WTC11 (cell line): ENCODE data around the gene PHACTR3. TPM values are rescaled to one million over a fixed set of nuclear protein-coding genes. Genes with fewer than 3 reads are reported as not detected.

Experiments used
- ATAC-seq: fragments of 200-7000 bp; cut with Tn5 transposase; 2 replicates; pipeline ENCODE4 v1.10.0; 2021; ENCODE audit warnings: mild to moderate bottlenecking, moderate library complexity
- CTCF ChIA-PET: fragments of 300-600 bp; sonication (Branson Sonifier 250); formaldehyde crosslinking; loops from one replicate; lab custom pipeline; 2021; ENCODE audit warnings: antibody characterized with exemption; lab: Charles Lee
- POLR2A ChIA-PET: fragments of 350-600 bp; sonication (Branson Sonifier 250); formaldehyde crosslinking; loops from one replicate; lab custom pipeline; 2021; ENCODE audit warnings: antibody characterized with exemption; lab: Charles Lee
- DNase-seq: peaks from one replicate; pipeline ENCODE4 v3.0.0; 2021; ENCODE audit warnings: low spot score
- H3K27ac Mint-ChIP-seq: 2 replicates; pipeline ENCODE4 v1.8.0; 2021; ENCODE audit warnings: mixed read lengths
- H3K27me3 Mint-ChIP-seq: 2 replicates; pipeline ENCODE4 v1.8.0; 2021; ENCODE audit warnings: low read depth, mild to moderate bottlenecking, moderate library complexity, mixed read lengths
- H3K36me3 Mint-ChIP-seq: 2 replicates; pipeline ENCODE4 v1.8.0; 2021; ENCODE audit warnings: mixed read lengths
- H3K4me1 Mint-ChIP-seq: 2 replicates; pipeline ENCODE4 v1.8.0; 2022; ENCODE audit warnings: mixed read lengths
- H3K4me3 Mint-ChIP-seq: 2 replicates; pipeline ENCODE4 v1.8.0; 2021; ENCODE audit warnings: mild to moderate bottlenecking, moderate library complexity, mixed read lengths
- H3K9me3 Mint-ChIP-seq: 2 replicates; pipeline ENCODE4 v1.8.0; 2021; ENCODE audit warnings: mixed read lengths
- AR ChIP-seq: fragments of 250-450 bp; sonication (Bioruptor Pico); IDR thresholded peaks from 2 replicates; pipeline ENCODE4 v1.9.0; 2021; ENCODE audit warnings: mild to moderate bottlenecking
- CREB1 ChIP-seq: sonication (generic); formaldehyde crosslinking; IDR thresholded peaks from 2 replicates; pipeline ENCODE4 v1.8.0; 2023; ENCODE audit warnings: mild to moderate bottlenecking, missing genetic modification reagents
- CREM ChIP-seq: sonication (generic); formaldehyde crosslinking; IDR thresholded peaks from 2 replicates; pipeline ENCODE4 v1.8.1; 2022; ENCODE audit warnings: mild to moderate bottlenecking, missing genetic modification reagents, moderate library complexity
- ESRRA ChIP-seq: sonication (generic); formaldehyde crosslinking; IDR thresholded peaks from 2 replicates; pipeline ENCODE4 v1.8.1; 2022; ENCODE audit warnings: mild to moderate bottlenecking, missing genetic modification reagents, borderline replicate concordance
- MXD4 ChIP-seq: fragments of 250-450 bp; sonication (Bioruptor Pico); IDR thresholded peaks from 2 replicates; pipeline ENCODE4 v1.8.0; 2021; ENCODE audit warnings: mild to moderate bottlenecking, moderate library complexity, borderline replicate concordance
- NFATC4 ChIP-seq: fragments of 250-450 bp; sonication (Bioruptor Pico); IDR thresholded peaks from 2 replicates; pipeline ENCODE4 v1.9.0; 2021; ENCODE audit warnings: mild to moderate bottlenecking
- NFYB ChIP-seq: sonication (generic); formaldehyde crosslinking; conservative IDR thresholded peaks from 2 replicates; pipeline ENCODE4 v1.8.0; 2022; ENCODE audit warnings: low read depth, missing genetic modification reagents
- PRDM15 ChIP-seq: sonication (generic); formaldehyde crosslinking; IDR thresholded peaks from 2 replicates; pipeline ENCODE4 v1.8.0; 2022; ENCODE audit warnings: missing genetic modification reagents
- RORB ChIP-seq: fragments of 250-450 bp; sonication (Bioruptor Pico); IDR thresholded peaks from 2 replicates; pipeline ENCODE4 v1.9.0; 2021; ENCODE audit warnings: mild to moderate bottlenecking
- TEAD4 ChIP-seq: sonication (generic); formaldehyde crosslinking; IDR thresholded peaks from 2 replicates; pipeline ENCODE4 v1.8.0; 2022; ENCODE audit warnings: mild to moderate bottlenecking, missing genetic modification reagents
- TP53 ChIP-seq: sonication (generic); formaldehyde crosslinking; IDR thresholded peaks from 2 replicates; pipeline ENCODE4 v1.8.1; 2023; ENCODE audit warnings: mild to moderate bottlenecking, missing genetic modification reagents
- ZNF317 ChIP-seq: sonication (generic); formaldehyde crosslinking; IDR thresholded peaks from 2 replicates; pipeline ENCODE4 v1.8.1; 2023; ENCODE audit warnings: low read depth, mild to moderate bottlenecking, moderate library complexity, missing genetic modification reagents, borderline replicate concordance
- ZNF416 ChIP-seq: fragments of 250-450 bp; sonication (Bioruptor Pico); IDR thresholded peaks from 2 replicates; pipeline ENCODE4 v1.9.0; 2021; ENCODE audit warnings: mild to moderate bottlenecking, inconsistent platforms
- ZSCAN18 ChIP-seq: fragments of 250-450 bp; sonication (Bioruptor Pico); IDR thresholded peaks from 2 replicates; pipeline ENCODE4 v2.1.2; 2022; ENCODE audit warnings: mild to moderate bottlenecking, moderate library complexity
- total RNA-seq: library from RNA; stranded (reverse); gene quantifications from 3 replicates; pipeline ENCODE4 v1.2.3, GENCODE V29; 2021
- TF ChIP-seq, protein P1 (sequence below): fragments of 250-450 bp; sonication (Bioruptor Pico); IDR thresholded peaks from 2 replicates; pipeline ENCODE4 v1.9.0; 2021; ENCODE audit warnings: mild to moderate bottlenecking, borderline replicate concordance
- TF ChIP-seq, protein P2 (sequence below): sonication (generic); formaldehyde crosslinking; IDR thresholded peaks from 2 replicates; pipeline ENCODE4 v1.8.1; 2023; ENCODE audit warnings: mild to moderate bottlenecking, missing genetic modification reagents, moderate library complexity

The PHACTR3 gene
- total RNA-seq, 1 experiment from 2014 or later, result 0.28 TPM

- Mint-ChIP-seq H3K27me3 (peaks cover 38% of the 10 kb centered on the region), H3K4me3 (no peak overlapping the region), H3K4me1 (0 out of 2 replicates have a peak, but pooled peaks cover 2% of the 10 kb centered on the region), H3K27ac (no peak overlapping the region), H3K36me3 (peaks cover 2% of the 10 kb centered on the region; the same call in 1 of the 2 replicates), H3K9me3 (peaks cover 19% of the 10 kb centered on the region)
- peak; percentile 67 for ATAC-seq
- ChIA-PET CTCF (interaction anchor here (0.7 kb wide), 1 partner anchor 71 kb away, joined by 3 read pairs; no protein-coding TSS in a partner anchor), POLR2A (no interaction called here)
- TF ChIP-seq PRDM15 (no peak), ZSCAN18 (no peak), TEAD4 (CRISPR knock-in tag) (no peak), TP53 (no peak), CREB1 (CRISPR knock-in tag) (no peak), RORB (no peak), MXD4 (CRISPR knock-in tag) (no peak), CREM (CRISPR knock-in tag) (no peak), AR (no peak), ZNF416 (no peak), NFATC4 (CRISPR knock-in tag) (no peak)
- TF ChIP-seq, protein P1, sequence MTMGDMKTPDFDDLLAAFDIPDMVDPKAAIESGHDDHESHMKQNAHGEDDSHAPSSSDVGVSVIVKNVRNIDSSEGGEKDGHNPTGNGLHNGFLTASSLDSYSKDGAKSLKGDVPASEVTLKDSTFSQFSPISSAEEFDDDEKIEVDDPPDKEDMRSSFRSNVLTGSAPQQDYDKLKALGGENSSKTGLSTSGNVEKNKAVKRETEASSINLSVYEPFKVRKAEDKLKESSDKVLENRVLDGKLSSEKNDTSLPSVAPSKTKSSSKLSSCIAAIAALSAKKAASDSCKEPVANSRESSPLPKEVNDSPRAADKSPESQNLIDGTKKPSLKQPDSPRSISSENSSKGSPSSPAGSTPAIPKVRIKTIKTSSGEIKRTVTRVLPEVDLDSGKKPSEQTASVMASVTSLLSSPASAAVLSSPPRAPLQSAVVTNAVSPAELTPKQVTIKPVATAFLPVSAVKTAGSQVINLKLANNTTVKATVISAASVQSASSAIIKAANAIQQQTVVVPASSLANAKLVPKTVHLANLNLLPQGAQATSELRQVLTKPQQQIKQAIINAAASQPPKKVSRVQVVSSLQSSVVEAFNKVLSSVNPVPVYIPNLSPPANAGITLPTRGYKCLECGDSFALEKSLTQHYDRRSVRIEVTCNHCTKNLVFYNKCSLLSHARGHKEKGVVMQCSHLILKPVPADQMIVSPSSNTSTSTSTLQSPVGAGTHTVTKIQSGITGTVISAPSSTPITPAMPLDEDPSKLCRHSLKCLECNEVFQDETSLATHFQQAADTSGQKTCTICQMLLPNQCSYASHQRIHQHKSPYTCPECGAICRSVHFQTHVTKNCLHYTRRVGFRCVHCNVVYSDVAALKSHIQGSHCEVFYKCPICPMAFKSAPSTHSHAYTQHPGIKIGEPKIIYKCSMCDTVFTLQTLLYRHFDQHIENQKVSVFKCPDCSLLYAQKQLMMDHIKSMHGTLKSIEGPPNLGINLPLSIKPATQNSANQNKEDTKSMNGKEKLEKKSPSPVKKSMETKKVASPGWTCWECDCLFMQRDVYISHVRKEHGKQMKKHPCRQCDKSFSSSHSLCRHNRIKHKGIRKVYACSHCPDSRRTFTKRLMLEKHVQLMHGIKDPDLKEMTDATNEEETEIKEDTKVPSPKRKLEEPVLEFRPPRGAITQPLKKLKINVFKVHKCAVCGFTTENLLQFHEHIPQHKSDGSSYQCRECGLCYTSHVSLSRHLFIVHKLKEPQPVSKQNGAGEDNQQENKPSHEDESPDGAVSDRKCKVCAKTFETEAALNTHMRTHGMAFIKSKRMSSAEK, result no peak
- DNase-seq, result no peak
These were observed 165.9 kb downstream of the PHACTR3 start for GRCh38 chr20:59770270-59770669.

- Mint-ChIP-seq H3K4me3 (no peak overlapping the region), H3K27ac (no peak overlapping the region), H3K9me3 (peaks cover 13% of the 10 kb centered on the region), H3K27me3 (peaks cover 33% of the 10 kb centered on the region), H3K4me1 (0 out of 2 replicates have a peak, but pooled peaks cover 2% of the 10 kb centered on the region), H3K36me3 (no peaks in the 10 kb centered on the region; the same call in 1 of the 2 replicates)
- CTCF ChIA-PET, result interaction anchor here (1.6 to 2.5 kb wide), 2 partner anchors 13 to 79 kb away, joined by 3 to 12 read pairs; no protein-coding TSS in a partner anchor
- ATAC-seq (no peak), DNase-seq (no peak)
- no peak for TF ChIP-seq ZNF317
- TF ChIP-seq, protein P2, sequence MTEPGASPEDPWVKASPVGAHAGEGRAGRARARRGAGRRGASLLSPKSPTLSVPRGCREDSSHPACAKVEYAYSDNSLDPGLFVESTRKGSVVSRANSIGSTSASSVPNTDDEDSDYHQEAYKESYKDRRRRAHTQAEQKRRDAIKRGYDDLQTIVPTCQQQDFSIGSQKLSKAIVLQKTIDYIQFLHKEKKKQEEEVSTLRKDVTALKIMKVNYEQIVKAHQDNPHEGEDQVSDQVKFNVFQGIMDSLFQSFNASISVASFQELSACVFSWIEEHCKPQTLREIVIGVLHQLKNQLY, result no peak
- TF ChIP-seq NFYB (CRISPR knock-in tag), result no peak
- no peak for TF ChIP-seq ESRRA (CRISPR knock-in tag)
- TF ChIP-seq ZSCAN18, result no peak
- POLR2A ChIA-PET, result no interaction called here
These were observed 166.5 kb downstream of the PHACTR3 start for GRCh38 chr20:59770851-59771250.
